GM12878 (cell line): Measurements from ENCODE around the gene NOS3. TPM values are rescaled to one million over a fixed set of nuclear protein-coding genes. Genes with fewer than 3 reads are reported as not detected.

Source experiments
- ATAC-seq: fragments of 200-7000 bp; cut with Tn5 transposase; 3 replicates; pipeline ENCODE4 v1.9.1; 2020; ENCODE audit warnings: mild to moderate bottlenecking, moderate library complexity
- BruUV-seq: library from RNA; stranded (reverse); fragments of 400-500 nt; replicated peaks from 2 replicates; lab custom pipeline; 2021; lab: Mats Ljungman, UMichigan
- CTCF ChIA-PET: fragments of 300-600 bp; sonication (Branson Sonifier 250); formaldehyde crosslinking; extraction: SDS; loops from one replicate; lab custom pipeline; 2021; ENCODE audit warnings: inconsistent platforms; lab: Yijun Ruan, JAX
- POLR2A ChIA-PET: fragments of 350-600 bp; formaldehyde crosslinking; extraction: SDS; loops from one replicate; lab custom pipeline; 2021; ENCODE audit warnings: inconsistent platforms; lab: Charles Lee
- RAD21 ChIA-PET: fragments of 300-600 bp; sonication (Branson Sonifier 250); formaldehyde crosslinking; loops from one replicate; lab custom pipeline; 2023; ENCODE audit warnings: antibody characterized with exemption; ENCODE audit not compliant: unreplicated experiment; lab: Charles Lee
- SMC1A ChIA-PET: fragments of 300-600 bp; sonication (Branson Sonifier 250); formaldehyde crosslinking; loops from one replicate; lab custom pipeline; 2023; ENCODE audit not compliant: unreplicated experiment, uncharacterized antibody; lab: Charles Lee
- DNase-seq: peaks from one replicate; pipeline ENCODE4 v3.0.0-alpha.2; 2011; ENCODE audit warnings: low read depth, low spot score
- FAIRE-seq: peaks from 3 replicates; lab custom pipeline; 2011; peaks lifted over from hg19 to GRCh38; lab: Jason Lieb, UNC
- H2AFZ ChIP-seq: 2 replicates; pipeline ENCODE4 v1.6.0; 2011; ENCODE audit warnings: low read depth, low read length, control low read depth; ENCODE audit not compliant: control insufficient read depth
- H3K27ac ChIP-seq: 2 replicates; pipeline ENCODE4 v1.5.1; 2011; ENCODE audit warnings: control low read depth; ENCODE audit not compliant: control insufficient read depth, insufficient read depth
- H3K27me3 ChIP-seq, 2 experiments: replicated peaks in 1 of 2; 2 replicates each; pipeline versions ENCODE4 v1.6.0 to v1.6.1; 2011; ENCODE audit warnings: low read length in 1 of 2; ENCODE audit not compliant: control insufficient read depth in 2 of 2, insufficient read depth in 2 of 2
- H3K36me3 ChIP-seq, 2 experiments: 2 replicates each; pipeline ENCODE4 v1.5.1; 2011; ENCODE audit warnings: low read length in 1 of 2; ENCODE audit not compliant: control insufficient read depth in 2 of 2, insufficient read depth in 2 of 2
- H3K4me1 ChIP-seq: 2 replicates; pipeline ENCODE4 v1.6.1; 2011; ENCODE audit warnings: mild to moderate bottlenecking, low read length, moderate library complexity, mixed read lengths; ENCODE audit not compliant: control insufficient read depth, insufficient read depth
- H3K4me2 ChIP-seq: 2 replicates; pipeline ENCODE4 v1.6.0; 2011; ENCODE audit warnings: control low read depth; ENCODE audit not compliant: control insufficient read depth, insufficient read depth
- H3K4me3 ChIP-seq: fragments of 200-600 bp; sonication (generic); 2 replicates; pipeline ENCODE4 v1.5.1; 2016
- H3K79me2 ChIP-seq: 2 replicates; pipeline ENCODE4 v1.6.0; 2011; ENCODE audit warnings: low read length; ENCODE audit not compliant: control insufficient read depth, insufficient read depth
- H3K9ac ChIP-seq: 2 replicates; pipeline ENCODE4 v1.8.0; 2011; ENCODE audit warnings: low read length, control low read depth, mixed read lengths; ENCODE audit not compliant: control insufficient read depth, insufficient read depth
- H3K9me3 ChIP-seq: replicated peaks from 3 replicates; pipeline ENCODE4 v1.5.1; 2011; ENCODE audit warnings: mild to moderate bottlenecking, low read length; ENCODE audit not compliant: control insufficient read depth, insufficient read depth
- H4K20me1 ChIP-seq: 2 replicates; pipeline ENCODE4 v1.6.0; 2011; ENCODE audit not compliant: control insufficient read depth, insufficient read depth
- BHLHE40 ChIP-seq, 2 experiments: fragments of 450-650 bp in 1 of 2; IDR thresholded peaks; 2 replicates each; pipeline ENCODE4 v1.6.1; 2011 to 2017; ENCODE audit warnings: low read depth in 2 of 2, borderline replicate concordance in 1 of 2, improper control_type of control experiment in 1 of 2, low read length in 1 of 2, mild to moderate bottlenecking in 1 of 2
- CHD2 ChIP-seq: IDR thresholded peaks from 2 replicates; pipeline ENCODE4 v1.6.1; 2011; ENCODE audit warnings: low read depth, low read length, improper control_type of control experiment, borderline replicate concordance
- CTCF ChIP-seq, 3 experiments: IDR thresholded peaks in 2 of 3; conservative IDR thresholded peaks in 1 of 3; 2 replicates each; pipeline ENCODE4 v1.5.1; 2011; ENCODE audit warnings: low read depth in 3 of 3, low read length in 3 of 3, mild to moderate bottlenecking in 3 of 3, control low read depth in 2 of 3, moderate library complexity in 2 of 3, inconsistent platforms in 1 of 3, mixed read lengths in 1 of 3; ENCODE audit not compliant: control insufficient read depth in 2 of 3, insufficient read depth in 1 of 3; ENCODE audit errors: extremely low read depth in 1 of 3
- E2F4 ChIP-seq: IDR thresholded peaks from 2 replicates; pipeline ENCODE4 v1.6.1; 2012; ENCODE audit warnings: low read depth, low read length, improper control_type of control experiment
- GATAD2B ChIP-seq: fragments of 450-650 bp; conservative IDR thresholded peaks from 2 replicates; pipeline ENCODE4 v1.6.1; 2017; ENCODE audit warnings: low read depth, mild to moderate bottlenecking, moderate library complexity
- IKZF1 ChIP-seq: fragments of 450-650 bp; conservative IDR thresholded peaks from 2 replicates; pipeline ENCODE4 v1.6.1; 2017; ENCODE audit warnings: antibody characterized with exemption, mild to moderate bottlenecking
- TARDBP ChIP-seq: IDR thresholded peaks from 2 replicates; pipeline ENCODE4 v1.6.1; 2016; ENCODE audit warnings: borderline replicate concordance
- TCF12 ChIP-seq: IDR thresholded peaks from 2 replicates; pipeline ENCODE4 v1.6.1; 2011; ENCODE audit warnings: low read depth, mild to moderate bottlenecking, low read length
- WGBS: methylation state at CpG from one replicate; pipeline ENCODE4 v1.1.6; 2016; ENCODE audit warnings: low lambda C conversion rate; ENCODE audit not compliant: insufficient replicate concordance, insufficient coverage; ENCODE audit errors: missing lambda C conversion rate; 5-methylcytosine and 5-hydroxymethylcytosine counted together
- in situ Hi-C: fragments of 300-500 bp; cut with MboI; formaldehyde crosslinking; loops from 9 replicates; pipeline ENCODE4 v1.14.3; 2018; ENCODE audit warnings: mixed read lengths
- intact Hi-C: fragments of 100-400 bp; cut with micrococcal nuclease; formaldehyde crosslinking; loops from one replicate; pipeline ENCODE4 v1.14.2; 2022; ENCODE audit not compliant: unreplicated experiment
- polyA plus RNA-seq, 11 experiments: library from polyadenylated mRNA; depleted of rRNA in 4 of 11; unstranded in 6 of 11; stranded (reverse) in 5 of 11; fragments of >200 nt; fragmentation: Nextera tagmentation in 4 of 11; fragmentation: Illumina TruSeq in 1 of 11; extraction: Ambion mirVana in 4 of 11; extraction: Trizol in 1 of 11; gene quantifications; 1 replicate in 1 of 11; 2 replicates in 10 of 11; pipeline versions ENCODE4 v1.2.1 to v1.2.3, GENCODE V29; 2011 to 2016; ENCODE audit warnings: inconsistent platforms in 2 of 11, missing spikeins in 2 of 11, low read depth in 1 of 11
- total RNA-seq, 4 experiments: library from RNA; depleted of rRNA in 3 of 4; stranded (reverse); fragments of >200 nt in 3 of 4; fragmentation: Illumina TruSeq in 1 of 4; extraction: Trizol in 1 of 4; gene quantifications; 2 replicates each; pipeline versions ENCODE4 v1.2.1 to v1.2.3, GENCODE V29; 2013 to 2021

NOS3 gene
- total and polyA plus RNA-seq, 10 of the 15 experiments (the other 5 are each of a cell fraction or from before 2014, with no cell fraction given) = 0.06 to 0.92 (median 0.30) TPM; not detected in 3

GRCh38 chr7:151060416-151061212 is 69.8 kb downstream of the NOS3 start:
- WGBS = 18% methylated on average over 20 of the region's 21 CpGs
- Histone ChIP-seq H3K36me3 (peaks cover 0 to 3% of the 10 kb centered on the region in 2 experiments; a peak in 3 of 4 replicates), H3K27me3 (no peaks in the 10 kb centered on the region), H3K27ac (peak overlapping the region; percentile 52), H3K4me2 (peak overlapping the region; percentile 96), H3K9me3 (no peaks in the 10 kb centered on the region), H4K20me1 (no peaks in the 10 kb centered on the region), H3K79me2 (peaks cover 21% of the 10 kb centered on the region), H2AFZ (no peak overlapping the region), H3K4me1 (peaks cover 24% of the 10 kb centered on the region), H3K4me3 (peak overlapping the region; percentile 99), H3K9ac (peak overlapping the region; percentile 86)
- RAD21 ChIA-PET = interaction anchor here (0.6 to 1.4 kb wide), 3 partner anchors 29 to 50 kb away, joined by 3 to 4 read pairs (median 3); no protein-coding TSS in a partner anchor
- ATAC-seq = peak; percentile 3; the same call in 2 of the 3 replicates
- POLR2A ChIA-PET = interaction anchor here (0.7 kb wide), 1 partner anchor 25 kb away, joined by 3 read pairs; no protein-coding TSS in a partner anchor
- intact Hi-C loops = no loop called here
- TF ChIP-seq CTCF (IDR thresholded peaks at IDR 0.05 in 2 of 3, conservative IDR thresholded peaks at IDR 0.05 in 1 of 3; ENCODE audit: control insufficient read depth in 2 of 3, extremely low read depth in 1 of 3, insufficient read depth in 1 of 3, low read depth in 3 of 3, low read length in 3 of 3) (peak in 1 of 3 experiments; percentile 6; a peak in 1 of 6 replicates), GATAD2B (0 out of 2 replicates have a peak, but pooled peaks have one; percentile 22), CHD2 (peak; percentile 53; the same call in 1 of the 2 replicates), E2F4 (no peak), BHLHE40 (IDR thresholded peaks at IDR 0.05; ENCODE audit: borderline replicate concordance in 1 of 2, low read depth in 2 of 2, low read length in 1 of 2) (peak in 1 of 2 experiments; percentile 18; a peak in 1 of 4 replicates), IKZF1 (peak; percentile 19; the same call in 1 of the 2 replicates), TCF12 (no peak), TARDBP (no peak)
- in situ Hi-C loops = no loop called here
- TSS peak; percentile 57 for BruUV-seq
- DNase-seq = no peak
- SMC1A ChIA-PET = interaction anchor here (0.7 kb wide), 1 partner anchor 24 kb away, joined by 3 read pairs; no protein-coding TSS in a partner anchor
- FAIRE-seq = no peak
- CTCF ChIA-PET = interaction anchor here (0.6 to 1.8 kb wide), 9 partner anchors 17 to 274 kb away, joined by 3 to 8 read pairs (median 4); no protein-coding TSS in a partner anchor
